HepG2 (cell line): ENCODE results near the gene FOLR1. TPM values are rescaled to one million over a fixed set of nuclear protein-coding genes. Genes with fewer than 3 reads are reported as not detected.

Experiments
- ATAC-seq: fragments of 200-7000 bp; cut with Tn5 transposase; 3 replicates; pipeline ENCODE4 v1.9.1; 2020; ENCODE audit warnings: mild to moderate bottlenecking, moderate library complexity
- BruUV-seq: library from RNA; stranded (reverse); fragments of 400-500 nt; replicated peaks from 2 replicates; lab custom pipeline; 2021; lab: Mats Ljungman, UMichigan
- CTCF ChIA-PET: fragments of 300-600 bp; formaldehyde crosslinking; extraction: SDS; loops from one replicate; lab custom pipeline; 2021; ENCODE audit warnings: low total read pairs, inconsistent platforms, low intra/inter-chr PET ratio; lab: Yijun Ruan, JAX
- POLR2A ChIA-PET: fragments of 350-600 bp; sonication (Branson Sonifier 250); formaldehyde crosslinking; loops from one replicate; lab custom pipeline; 2020; ENCODE audit warnings: antibody characterized with exemption, inconsistent platforms; lab: Yijun Ruan, JAX
- DNase-seq: peaks from one replicate; pipeline ENCODE4 v3.0.0-alpha.2; 2015; ENCODE audit warnings: low spot score
- FAIRE-seq: peaks from 3 replicates; lab custom pipeline; 2011; peaks lifted over from hg19 to GRCh38; lab: Jason Lieb, UNC
- H2AFZ ChIP-seq: one replicate; pipeline ENCODE4 v1.6.1; 2011; ENCODE audit warnings: low read length, inconsistent platforms
- H3K27ac ChIP-seq: fragments of 300-600 bp; 3 replicates; pipeline ENCODE4 v1.8.0; 2011; ENCODE audit warnings: mixed run types, mild to moderate bottlenecking, mixed read lengths, low read length, inconsistent platforms; ENCODE audit not compliant: insufficient read depth; ENCODE audit errors: extremely low read length
- H3K27me3 ChIP-seq, 2 experiments: fragments of 200-600 bp in 1 of 2; 2 replicates in 1 of 2; 3 replicates in 1 of 2; pipeline versions ENCODE4 v1.6.0 to v1.8.0; 2011; ENCODE audit warnings: low read length in 2 of 2, mild to moderate bottlenecking in 2 of 2, moderate library complexity in 2 of 2, inconsistent platforms in 1 of 2; ENCODE audit not compliant: insufficient read depth in 2 of 2, control insufficient read depth in 1 of 2
- H3K36me3 ChIP-seq, 2 experiments: fragments of 200-600 bp in 1 of 2; replicated peaks in 1 of 2; 2 replicates in 1 of 2; 3 replicates in 1 of 2; pipeline versions ENCODE4 v1.5.1 to v1.8.0; 2011; ENCODE audit warnings: low read length in 2 of 2, inconsistent platforms in 1 of 2; ENCODE audit not compliant: insufficient read depth in 2 of 2, control insufficient read depth in 1 of 2
- H3K4me1 ChIP-seq: 2 replicates; pipeline ENCODE4 v1.5.1; 2012; ENCODE audit warnings: low read length, inconsistent platforms; ENCODE audit not compliant: insufficient read depth
- H3K4me2 ChIP-seq: 2 replicates; pipeline ENCODE4 v1.6.0; 2011; ENCODE audit warnings: low read depth, low read length, inconsistent platforms
- H3K4me3 ChIP-seq, 3 experiments: fragments of 200-600 bp in 1 of 3; sonication (generic), shearing (Covaris generic) in 1 of 3; replicated peaks in 1 of 3; 2 replicates each; pipeline ENCODE4 v1.5.1; 2011 to 2016; ENCODE audit warnings: low read length in 3 of 3, inconsistent platforms in 2 of 3, low read depth in 2 of 3, mild to moderate bottlenecking in 2 of 3, control low read depth in 1 of 3, mixed read lengths in 1 of 3; ENCODE audit not compliant: insufficient read depth in 1 of 3
- H3K79me2 ChIP-seq: one replicate; pipeline ENCODE4 v1.6.1; 2011; ENCODE audit warnings: low read length, inconsistent platforms; ENCODE audit not compliant: insufficient read depth
- H3K9ac ChIP-seq: 2 replicates; pipeline ENCODE4 v1.6.0; 2011; ENCODE audit warnings: mild to moderate bottlenecking, low read depth, low read length, inconsistent platforms; ENCODE audit not compliant: insufficient read depth
- H3K9me3 ChIP-seq: 2 replicates; pipeline ENCODE4 v1.5.1; 2012; ENCODE audit warnings: mild to moderate bottlenecking, low read length
- H4K20me1 ChIP-seq: 2 replicates; pipeline ENCODE4 v1.6.0; 2011; ENCODE audit warnings: inconsistent platforms, mild to moderate bottlenecking, low read length, moderate library complexity; ENCODE audit not compliant: insufficient read depth
- BRD4 ChIP-seq: sonication (generic); formaldehyde crosslinking; IDR thresholded peaks from 2 replicates; pipeline ENCODE4 v1.4.0; 2020; ENCODE audit warnings: missing genetic modification reagents
- CCDC6 ChIP-seq: sonication (generic); formaldehyde crosslinking; IDR thresholded peaks from 2 replicates; pipeline ENCODE4 v1.8.1; 2022; ENCODE audit warnings: mild to moderate bottlenecking, missing genetic modification reagents, moderate library complexity
- CREM ChIP-seq, 2 experiments: sonication (generic) in 1 of 2; formaldehyde crosslinking in 1 of 2; IDR thresholded peaks; 2 replicates each; pipeline versions ENCODE4 v1.4.0 to v1.6.1; 2016 to 2020; ENCODE audit warnings: antibody characterized with exemption in 1 of 2, mild to moderate bottlenecking in 1 of 2, missing genetic modification reagents in 1 of 2
- NR2C2 ChIP-seq: sonication (generic); formaldehyde crosslinking; IDR thresholded peaks from 2 replicates; pipeline ENCODE4 v1.4.0; 2020; ENCODE audit warnings: missing genetic modification reagents, mild to moderate bottlenecking, moderate library complexity, borderline replicate concordance
- SP4 ChIP-seq: sonication (generic); formaldehyde crosslinking; IDR thresholded peaks from 2 replicates; pipeline ENCODE4 v1.8.1; 2023; ENCODE audit warnings: mild to moderate bottlenecking, missing genetic modification reagents
- ZNF563 ChIP-seq: sonication (generic); formaldehyde crosslinking; IDR thresholded peaks from 2 replicates; pipeline ENCODE4 v1.8.0; 2022; ENCODE audit warnings: mild to moderate bottlenecking, moderate library complexity, missing genetic modification reagents
- ZNF652 ChIP-seq: IDR thresholded peaks from 2 replicates; pipeline ENCODE4 v1.6.1; 2016; ENCODE audit warnings: low read depth, borderline replicate concordance
- ZNF687 ChIP-seq: sonication (generic); formaldehyde crosslinking; IDR thresholded peaks from 2 replicates; pipeline ENCODE4 v1.5.1; 2020; ENCODE audit warnings: mild to moderate bottlenecking, missing genetic modification reagents, moderate library complexity
- ZNF761 ChIP-seq: sonication (generic); formaldehyde crosslinking; conservative IDR thresholded peaks from 2 replicates; pipeline ENCODE4 v1.4.0; 2020; ENCODE audit warnings: mild to moderate bottlenecking, missing genetic modification reagents
- ZNF776 ChIP-seq: sonication (generic); formaldehyde crosslinking; IDR thresholded peaks from 2 replicates; pipeline ENCODE4 v1.4.0; 2020; ENCODE audit warnings: mild to moderate bottlenecking, missing genetic modification reagents
- ZNF850 ChIP-seq: sonication (generic); formaldehyde crosslinking; conservative IDR thresholded peaks from 2 replicates; pipeline ENCODE4 v1.9.0; 2021; ENCODE audit warnings: mild to moderate bottlenecking, missing genetic modification reagents
- WGBS: methylation state at CpG from one replicate; pipeline ENCODE4 v1.1.6; 2017; ENCODE audit warnings: low lambda C conversion rate; 5-methylcytosine and 5-hydroxymethylcytosine counted together
- in situ Hi-C: cut with HindIII; loops from 2 replicates; pipeline ENCODE4 v1.10.0; 2017; ENCODE audit warnings: low pct_unique_long_range_greater_than_20kb; ENCODE audit not compliant: extremely low pct_ligation_motif_present
- intact Hi-C: fragments of 100-400 bp; cut with micrococcal nuclease; formaldehyde crosslinking; loops from one replicate; pipeline ENCODE4 v1.10.0; 2022; ENCODE audit not compliant: unreplicated experiment
- polyA plus RNA-seq, 8 experiments: library from polyadenylated mRNA; depleted of rRNA in 3 of 8; stranded (reverse) in 7 of 8; unstranded in 1 of 8; fragments of >200 nt; fragmentation: Illumina TruSeq in 4 of 8; extraction: Trizol in 4 of 8; gene quantifications; 2 replicates each; pipeline versions ENCODE4 v1.2.1 to v1.2.3, GENCODE V29; 2011 to 2016; ENCODE audit warnings: low read depth in 4 of 8, missing spikeins in 1 of 8, mixed read lengths in 1 of 8; ENCODE audit not compliant: insufficient read depth in 1 of 8
- total RNA-seq, 5 experiments: library from RNA; depleted of rRNA; stranded (reverse); fragments of >200 nt; fragmentation: Illumina TruSeq; extraction: Trizol; gene quantifications; 2 replicates each; pipeline ENCODE4 v1.2.3, GENCODE V29; 2016; ENCODE audit warnings: low read depth in 1 of 5

The FOLR1 gene
- total and polyA plus RNA-seq, 2 of the 13 experiments (the other 11 are each of a cell fraction or from before 2014, with no cell fraction given), result 0.20 TPM; not detected in 1

- CTCF ChIA-PET, result no interaction called here
- H3K9me3 ChIP-seq, result no peaks in the 10 kb centered on the region
- FAIRE-seq (no peak), DNase-seq (no peak), ATAC-seq (no peak)
- H3K4me1 ChIP-seq, result peaks cover 24% of the 10 kb centered on the region
- no peaks in the 10 kb centered on the region for H4K20me1 ChIP-seq
- H3K4me3 ChIP-seq, result no peak overlapping the region
- H2AFZ ChIP-seq, result no peak overlapping the region
- POLR2A ChIA-PET, result interaction anchor here (1.7 kb wide), 1 partner anchor 13 kb away, joined by 4 read pairs; no protein-coding TSS in a partner anchor
- TF ChIP-seq ZNF850 (CRISPR knock-in tag) (no peak), ZNF776 (CRISPR knock-in tag) (no peak), NR2C2 (CRISPR knock-in tag) (no peak)
- H3K79me2 ChIP-seq, result peaks cover 7% of the 10 kb centered on the region
- no peaks in the 10 kb centered on the region for H3K36me3 ChIP-seq
- H3K4me2 ChIP-seq, result peak overlapping the region; percentile 93; the same call in 1 of the 2 replicates
- in situ Hi-C loops, result no loop called here
- BruUV-seq, result no TSS peak
- WGBS, result 35% methylated on average over 5 of the region's 10 CpGs
- H3K27ac ChIP-seq, result no peak overlapping the region
- intact Hi-C loops, result no loop called here
- no peak overlapping the region for H3K9ac ChIP-seq
- peaks cover 3 to 26% of the 10 kb centered on the region in 2 experiments; a peak in 3 of 5 replicates for H3K27me3 ChIP-seq
Measured at GRCh38 chr11:72220696-72221363, 28.9 kb downstream of the FOLR1 start.

- Histone ChIP-seq H3K27ac (no peak overlapping the region), H3K79me2 (peaks cover 7% of the 10 kb centered on the region), H4K20me1 (no peaks in the 10 kb centered on the region), H3K36me3 (no peaks in the 10 kb centered on the region), H3K9ac (no peak overlapping the region), H3K9me3 (no peaks in the 10 kb centered on the region), H2AFZ (no peak overlapping the region), H3K27me3 (peaks cover 3 to 25% of the 10 kb centered on the region in 2 experiments; a peak in 3 of 5 replicates), H3K4me3 (no peak overlapping the region), H3K4me1 (peaks cover 31% of the 10 kb centered on the region), H3K4me2 (peak overlapping the region; percentile 93)
- ATAC-seq, result peak; percentile 3; the same call in 1 of the 3 replicates
- WGBS, result 15% methylated on average over 5 of the region's 7 CpGs
- FAIRE-seq, result no peak
- intact Hi-C loops (no loop called here), in situ Hi-C loops (no loop called here)
- CTCF ChIA-PET, result no interaction called here
- POLR2A ChIA-PET, result interaction anchor here (1.7 kb wide), 1 partner anchor 13 kb away, joined by 4 read pairs; no protein-coding TSS in a partner anchor
- no TSS peak for BruUV-seq
- DNase-seq, result no peak
- TF ChIP-seq ZNF687 (CRISPR knock-in tag) (peak; percentile 15; the same call in 1 of the 2 replicates), ZNF563 (no peak), SP4 (0 out of 2 replicates have a peak, but pooled peaks have one; percentile 26), CCDC6 (CRISPR knock-in tag) (no peak), CREM (IDR thresholded peaks at IDR 0.05) (no peak), CREM (CRISPR knock-in tag; IDR thresholded peaks at IDR 0.05) (no peak), ZNF761 (no peak), ZNF652 (CRISPR knock-in tag) (no peak), BRD4 (no peak)
Measured at GRCh38 chr11:72221386-72222075, 29.6 kb downstream of the FOLR1 start.
